HG02884 (cell line): ENCODE results near the gene FUBP3.

Experiments
- ATAC-seq: cut with Tn5 transposase; IDR thresholded peaks from one replicate; pipeline ENCODE4 v1.9.1; 2021; ENCODE audit warnings: mild to moderate bottlenecking, moderate library complexity; ENCODE audit not compliant: unreplicated experiment

FUBP3 gene

DNA sequence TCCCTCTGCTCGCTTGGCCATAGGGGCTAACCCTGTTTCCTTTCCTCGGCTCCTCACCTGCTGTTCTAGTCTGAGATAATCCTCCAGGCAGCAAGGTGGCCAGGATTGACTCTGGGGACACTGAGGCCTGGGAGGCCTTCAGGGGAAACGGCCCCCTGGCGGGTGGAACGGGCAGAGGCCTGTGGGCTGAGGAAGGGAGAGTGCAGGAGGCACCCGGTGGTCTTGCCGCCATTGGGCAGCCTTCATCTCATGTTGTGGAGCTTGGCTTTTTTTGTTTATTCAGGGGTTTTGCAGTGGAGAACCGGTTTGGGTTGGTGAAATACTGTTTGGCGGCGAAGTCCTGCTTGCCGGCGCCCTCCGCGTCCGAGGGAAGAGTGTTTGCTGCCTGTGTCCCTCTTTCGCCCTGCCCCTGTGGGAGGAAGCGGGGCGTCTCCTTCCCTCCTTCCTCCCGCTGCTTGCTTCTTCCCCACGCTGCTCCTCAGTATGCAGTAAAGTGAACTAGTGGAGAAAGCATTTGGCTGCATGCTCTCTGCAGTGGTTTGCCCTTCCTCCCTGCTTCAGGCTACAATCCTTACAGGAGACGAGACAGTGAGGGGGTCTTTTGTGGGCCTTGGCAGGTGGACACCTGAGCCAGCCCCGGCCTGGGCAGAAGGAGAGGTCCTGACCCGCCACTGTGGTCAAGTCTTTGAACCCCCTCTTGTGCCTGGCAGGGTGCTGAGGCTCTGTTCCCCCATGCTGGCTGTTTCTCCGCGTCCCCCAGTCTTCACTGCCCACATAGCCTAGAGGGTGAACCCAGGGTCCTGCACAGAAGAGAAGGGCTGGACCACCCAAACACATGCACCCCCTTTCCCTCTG lies 54.2 kb downstream of the FUBP3 start:
- no peak for ATAC-seq

- no peak for ATAC-seq
Observed at GRCh38 chr9:130634191-130634768, 54.9 kb downstream of the FUBP3 start.

- no peak for ATAC-seq
Observed at GRCh38 chr9:130634801-130635200, 55.4 kb downstream of the FUBP3 start.

GRCh38 chr9:130635306-130635705 lies 55.9 kb downstream of the FUBP3 start:
- ATAC-seq: no peak

DNA sequence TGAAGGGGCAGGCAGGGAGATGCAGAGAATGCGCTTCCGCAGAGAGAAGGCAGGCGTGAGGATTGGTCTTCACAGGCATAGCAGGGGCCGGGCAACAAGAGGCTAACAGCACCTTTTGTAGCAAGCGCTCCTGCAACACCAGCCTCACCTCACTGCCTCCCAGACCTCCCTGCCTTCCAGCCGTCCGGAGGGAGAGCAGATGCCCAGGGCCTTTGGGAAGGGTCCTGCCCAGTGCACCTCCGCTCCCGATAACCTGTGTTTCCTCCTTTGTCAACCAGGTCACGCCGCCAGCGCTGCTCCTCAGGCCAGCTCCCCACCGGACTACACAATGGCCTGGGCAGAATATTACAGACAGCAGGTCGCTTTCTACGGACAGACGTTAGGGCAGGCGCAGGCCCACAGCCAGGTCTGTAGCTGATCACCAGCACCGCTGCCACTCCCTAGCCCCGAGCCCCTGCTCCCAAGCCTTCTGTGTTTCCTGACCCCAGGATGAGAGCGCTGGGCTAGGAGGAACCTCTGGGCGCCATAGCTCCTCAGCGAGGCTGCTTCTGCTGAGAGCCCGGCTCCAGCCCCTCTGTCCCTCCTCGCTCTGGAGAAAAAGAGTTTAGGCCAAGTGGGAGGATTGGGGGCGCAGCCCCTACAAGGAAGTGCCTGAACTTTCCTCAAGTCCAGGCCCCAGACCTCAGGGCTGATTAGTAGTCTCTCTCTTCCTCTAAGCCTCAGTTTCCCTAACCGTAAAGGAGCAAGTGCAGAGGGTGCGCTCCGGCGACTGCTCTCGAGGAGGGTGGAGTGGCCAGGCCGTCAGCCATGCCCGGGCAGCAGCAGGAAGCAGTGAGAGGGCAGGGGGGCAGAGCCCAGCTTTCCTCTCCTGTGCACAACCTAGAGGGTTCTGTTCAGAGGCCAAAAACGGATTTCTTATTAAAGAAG lies 56.6 kb downstream of the FUBP3 start:
- no peak for ATAC-seq

- no peak for ATAC-seq
Observed at GRCh38 chr9:130636648-130637020, 57.3 kb downstream of the FUBP3 start.

- no peak for ATAC-seq
Observed at GRCh38 chr9:130638284-130639123, 59.1 kb downstream of the FUBP3 start.

DNA sequence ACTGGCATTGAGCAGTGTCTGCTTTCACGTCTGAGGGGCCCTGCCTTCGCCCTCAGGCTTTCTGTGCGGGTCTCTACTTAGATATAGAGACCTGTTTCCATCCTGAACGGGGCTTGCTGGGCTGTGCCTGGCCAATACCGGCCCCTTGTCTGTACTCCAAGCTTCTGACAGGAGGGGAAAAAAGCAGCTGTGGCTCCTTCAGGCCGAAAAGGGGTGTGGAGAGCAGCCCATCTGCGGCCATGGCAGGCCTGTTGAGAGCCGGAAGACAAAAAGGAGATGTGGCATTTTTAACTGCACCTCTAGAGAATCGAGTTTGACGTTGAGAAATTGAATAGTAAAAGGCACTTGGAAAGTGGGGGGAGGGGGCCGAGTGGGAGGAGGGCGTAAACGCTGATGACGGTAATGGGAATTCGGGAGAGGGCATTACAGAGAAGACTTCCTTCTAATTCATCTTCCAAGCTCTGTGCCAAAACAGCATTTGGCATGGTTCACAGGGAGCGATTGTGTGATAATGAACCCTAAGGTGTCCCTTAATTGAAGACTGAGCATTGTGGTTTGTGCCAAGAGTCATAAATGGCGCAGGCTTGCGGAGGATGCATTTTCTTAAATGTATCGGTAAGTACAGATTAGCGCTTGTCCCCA lies 59.9 kb downstream of the FUBP3 start:
- ATAC-seq: no peak

GRCh38 chr9:130639866-130640555 lies 60.6 kb downstream of the FUBP3 start:
- ATAC-seq: no peak

DNA sequence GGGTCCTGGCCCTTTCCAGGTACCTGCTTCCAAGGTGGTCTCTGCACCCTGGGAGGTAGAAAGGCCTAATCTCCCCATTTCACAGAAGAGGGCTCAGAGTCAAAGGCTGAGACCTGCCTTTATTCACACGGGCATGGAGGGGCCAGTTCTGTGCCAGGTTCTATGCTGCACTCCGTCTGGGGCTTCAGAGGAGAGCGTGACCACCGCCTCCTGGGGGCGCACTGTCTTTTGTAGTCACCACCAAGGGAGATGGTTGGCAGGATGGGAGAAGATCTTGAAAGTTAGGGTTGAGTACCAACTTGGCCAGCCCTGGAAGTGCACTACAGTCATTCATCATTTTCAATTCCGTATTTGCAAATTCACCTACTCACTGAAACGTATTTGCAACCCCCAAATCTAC lies 61.3 kb downstream of the FUBP3 start:
- no peak for ATAC-seq

- ATAC-seq: no peak
Observed at GRCh38 chr9:130642926-130643325, 63.5 kb downstream of the FUBP3 start.

- ATAC-seq: no peak
Observed at GRCh38 chr9:130651221-130651620, 71.8 kb downstream of the FUBP3 start.

DNA sequence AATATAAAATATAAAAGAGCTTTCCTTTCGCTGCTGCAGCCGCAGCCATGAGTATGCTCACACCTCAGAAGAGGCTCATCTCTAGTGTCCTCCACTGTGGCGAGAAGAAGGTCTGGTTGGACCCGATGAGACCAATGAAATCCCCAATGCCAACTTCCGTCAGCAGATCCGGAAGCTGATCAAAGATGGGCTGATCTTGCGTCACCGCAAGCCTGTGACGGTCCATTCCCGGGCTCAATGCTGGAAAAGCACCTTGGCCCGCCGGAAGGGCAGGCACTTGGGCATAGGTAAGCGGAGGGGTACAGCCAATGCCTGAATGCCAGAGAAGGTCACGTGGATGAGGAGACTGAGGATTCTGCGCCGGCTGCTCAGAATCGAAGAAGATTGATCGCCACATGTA lies 72.4 kb downstream of the FUBP3 start:
- ATAC-seq: no peak

GRCh38 chr9:130654879-130655278 lies 75.5 kb downstream of the FUBP3 start:
- ATAC-seq: no peak

DNA sequence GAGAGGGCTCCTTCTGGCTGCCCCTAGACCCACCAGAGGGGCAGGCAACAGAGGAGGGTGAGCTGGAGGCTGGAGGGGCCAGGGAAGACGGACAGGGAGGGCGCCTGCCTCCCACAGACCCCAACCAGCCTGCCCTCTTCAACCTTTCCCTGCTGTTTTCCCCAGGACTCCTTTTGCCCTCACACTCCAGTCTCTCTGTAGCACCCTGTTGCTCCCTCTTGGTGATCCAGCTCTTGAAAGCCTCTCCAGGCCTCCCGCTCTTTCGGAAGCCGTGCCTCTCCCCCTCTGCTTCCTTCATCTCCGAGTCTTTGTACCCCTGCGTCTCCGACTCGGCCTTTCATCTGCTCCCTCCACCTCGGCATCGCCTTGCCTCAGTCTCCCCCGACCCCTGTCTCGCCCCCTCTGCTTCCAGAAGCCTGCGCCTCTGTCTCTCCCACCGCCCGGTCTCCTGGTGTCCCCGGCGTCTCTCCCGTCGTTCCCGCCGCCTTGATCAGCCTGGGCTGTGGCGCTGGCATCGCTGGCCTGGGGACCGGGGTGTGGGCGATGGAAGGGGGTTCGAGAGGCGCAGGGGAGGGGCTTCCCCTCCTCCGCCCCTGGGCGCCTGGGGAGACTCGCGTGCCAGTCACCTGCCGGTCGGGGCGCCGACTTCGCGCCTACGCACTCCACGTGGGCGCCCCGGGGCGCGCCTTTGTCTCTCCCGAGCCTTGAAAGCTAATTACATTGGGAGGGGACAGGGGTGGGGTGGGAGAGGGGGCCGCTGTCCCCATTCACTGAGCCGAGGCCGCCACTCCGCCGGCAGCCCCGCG lies 79.7 kb downstream of the FUBP3 start:
- ATAC-seq: no peak

DNA sequence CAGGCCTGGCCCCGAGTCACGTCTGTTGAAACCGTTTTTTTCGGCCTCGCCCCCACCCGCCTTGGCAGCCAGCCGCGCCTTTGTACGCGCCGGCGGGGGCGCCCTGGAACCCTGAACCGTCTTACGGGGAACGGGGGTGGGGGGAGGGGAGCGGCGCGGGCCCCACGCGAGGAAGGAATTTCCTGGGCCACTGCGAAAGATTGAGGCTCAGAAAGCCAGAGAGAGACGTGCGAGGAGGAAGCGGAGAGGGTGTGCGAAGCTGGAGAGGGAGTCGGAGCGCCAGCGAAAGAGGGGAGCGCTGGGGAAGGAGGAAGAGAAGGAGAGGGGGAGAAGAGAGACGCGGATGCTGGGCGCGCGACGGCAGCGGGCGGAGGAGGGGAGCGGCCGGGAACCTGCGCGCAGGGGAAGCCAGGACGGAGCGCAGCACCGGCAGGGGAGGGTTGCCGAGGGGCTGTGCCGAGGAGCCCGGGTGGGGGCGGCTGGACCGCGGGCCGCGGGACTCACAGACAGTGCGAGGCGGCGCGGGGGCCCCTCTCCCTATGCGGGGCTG lies 80.4 kb downstream of the FUBP3 start:
- ATAC-seq: no peak

DNA sequence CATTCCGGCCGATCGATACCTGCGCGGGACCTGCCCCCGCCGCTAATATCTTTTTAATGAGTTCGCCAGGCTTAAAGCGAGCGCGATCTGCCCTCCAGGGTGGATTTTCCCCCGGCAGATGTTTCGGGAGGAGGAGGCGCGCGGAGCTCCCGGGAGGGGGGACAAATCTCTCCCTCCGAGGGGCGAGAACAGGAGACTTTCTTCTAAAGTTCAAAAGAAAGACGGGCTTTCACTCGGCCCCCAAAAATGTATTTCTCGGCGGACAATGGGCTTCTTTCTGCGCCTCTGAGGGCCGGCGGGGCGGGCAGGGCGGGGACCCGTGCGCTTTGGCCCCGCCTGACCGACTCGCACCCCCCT lies 80.9 kb downstream of the FUBP3 start:
- no peak for ATAC-seq

GRCh38 chr9:130660683-130661450 lies 81.5 kb downstream of the FUBP3 start:
- no peak for ATAC-seq
